A549 (cell line): ENCODE measurements around the gene LRP4. TPM values are rescaled to one million over a fixed set of nuclear protein-coding genes. Genes with fewer than 3 reads are reported as not detected.

Experiments used
- ATAC-seq, 2 experiments: fragments of 200-7000 bp in 1 of 2; fragments of >200 bp in 1 of 2; cut with Nextera tagmentation in 1 of 2; cut with Tn5 transposase in 1 of 2; 3 replicates each; pipeline versions ENCODE4 v1.8.0 to v1.9.1; 2018 to 2020; ENCODE audit warnings: mild to moderate bottlenecking in 1 of 2, moderate library complexity in 1 of 2
- CTCF ChIA-PET: fragments of 300-600 bp; sonication (Branson Sonifier 250); formaldehyde crosslinking; extraction: SDS; loops from one replicate; lab custom pipeline; 2021; ENCODE audit warnings: antibody characterized with exemption, inconsistent platforms; lab: Yijun Ruan, JAX
- POLR2A ChIA-PET: fragments of 350-600 bp; formaldehyde crosslinking; extraction: SDS; loops from one replicate; lab custom pipeline; 2021; ENCODE audit warnings: antibody characterized with exemption, inconsistent platforms; lab: Yijun Ruan, JAX
- DNase-seq, 2 experiments: peaks; one replicate each; pipeline versions ENCODE4 v3.0.0 to v3.0.0-alpha.2; 2011 to 2016; ENCODE audit warnings: low read depth in 1 of 2, low spot score in 1 of 2
- FAIRE-seq: peaks from 2 replicates; lab custom pipeline; 2011; peaks lifted over from hg19 to GRCh38; lab: Jason Lieb, UNC
- H3K27ac ChIP-seq, 2 experiments: fragments of >200 bp; sonication (Bioruptor Twin); formaldehyde crosslinking; 3 replicates each; pipeline ENCODE4 v1.5.1; 2016 to 2017
- H3K4me1 ChIP-seq: fragments of >200 bp; sonication (Bioruptor Twin); formaldehyde crosslinking; 3 replicates; pipeline ENCODE4 v1.6.1; 2016
- H3K4me2 ChIP-seq: fragments of >200 bp; sonication (Bioruptor Twin); formaldehyde crosslinking; 3 replicates; pipeline ENCODE4 v1.6.1; 2016
- H3K4me3 ChIP-seq: fragments of >200 bp; sonication (Bioruptor Twin); formaldehyde crosslinking; 3 replicates; pipeline ENCODE4 v1.5.1; 2016
- H3K9me3 ChIP-seq: fragments of >200 bp; sonication (Bioruptor Twin); formaldehyde crosslinking; 3 replicates; pipeline ENCODE4 v1.6.1; 2016
- BCL3 ChIP-seq: fragments of >200 bp; sonication (Bioruptor Twin); formaldehyde crosslinking; IDR thresholded peaks from 3 replicates; pipeline ENCODE4 v1.6.1; 2016
- BHLHE40 ChIP-seq: IDR thresholded peaks from 2 replicates; pipeline ENCODE4 v1.6.1; 2012; ENCODE audit warnings: low read depth, low read length, inconsistent platforms
- CBX2 ChIP-seq: fragments of 200-600 bp; sonication (generic); IDR thresholded peaks from 2 replicates; pipeline ENCODE4 v1.6.1; 2016; ENCODE audit warnings: low read depth, mild to moderate bottlenecking, borderline replicate concordance
- CHD4 ChIP-seq: fragments of 200-600 bp; sonication (generic); IDR thresholded peaks from 2 replicates; pipeline ENCODE4 v1.6.1; 2016; ENCODE audit warnings: antibody characterized with exemption, mild to moderate bottlenecking, borderline replicate concordance
- EHF ChIP-seq: fragments of 250-450 bp; sonication (Bioruptor Pico); IDR thresholded peaks from 2 replicates; pipeline ENCODE4 v1.5.0; 2020; ENCODE audit warnings: mild to moderate bottlenecking
- ESRRA ChIP-seq: fragments of 150-350 bp; IDR thresholded peaks from 2 replicates; pipeline ENCODE4 v1.6.1; 2014; ENCODE audit warnings: mild to moderate bottlenecking, low read length, borderline replicate concordance
- HMGXB4 ChIP-seq: fragments of 250-450 bp; sonication (Bioruptor Pico); IDR thresholded peaks from 2 replicates; pipeline ENCODE4 v1.5.0; 2021; ENCODE audit warnings: mild to moderate bottlenecking, moderate library complexity, borderline replicate concordance
- HOXA7 ChIP-seq: fragments of 250-450 bp; sonication (Bioruptor Pico); IDR thresholded peaks from 2 replicates; pipeline ENCODE4 v1.5.0; 2020; ENCODE audit warnings: mild to moderate bottlenecking, moderate library complexity
- HOXB13 ChIP-seq: fragments of 250-450 bp; sonication (Bioruptor Pico); IDR thresholded peaks from 2 replicates; pipeline ENCODE4 v1.5.0; 2020; ENCODE audit warnings: low read depth, mild to moderate bottlenecking, moderate library complexity
- JUN ChIP-seq, 2 experiments: fragments of >200 bp; sonication (Bioruptor Twin); formaldehyde crosslinking; IDR thresholded peaks; 2 replicates in 1 of 2; 3 replicates in 1 of 2; pipeline ENCODE4 v1.6.1; 2016 to 2017
- JUNB ChIP-seq: fragments of >200 bp; sonication (Bioruptor Twin); formaldehyde crosslinking; IDR thresholded peaks from 2 replicates; pipeline ENCODE4 v1.6.1; 2016
- KDM1A ChIP-seq: fragments of 200-600 bp; sonication (generic); IDR thresholded peaks from 2 replicates; pipeline ENCODE4 v1.6.1; 2016; ENCODE audit warnings: low read depth, mild to moderate bottlenecking
- KDM5A ChIP-seq: fragments of 200-600 bp; sonication (generic); IDR thresholded peaks from 2 replicates; pipeline ENCODE4 v1.6.1; 2016; ENCODE audit warnings: antibody characterized with exemption, mild to moderate bottlenecking
- MAX ChIP-seq: IDR thresholded peaks from 2 replicates; pipeline ENCODE4 v1.6.1; 2012
- MAZ ChIP-seq: fragments of 150-350 bp; IDR thresholded peaks from 2 replicates; pipeline ENCODE4 v1.6.1; 2014; ENCODE audit warnings: antibody characterized with exemption, low read depth, low read length, borderline replicate concordance
- NFE2L2 ChIP-seq: fragments of 150-350 bp; conservative IDR thresholded peaks from 2 replicates; pipeline ENCODE4 v1.6.1; 2014; ENCODE audit warnings: low read length
- NPAS2 ChIP-seq: fragments of 250-450 bp; sonication (Bioruptor Pico); IDR thresholded peaks from 2 replicates; pipeline ENCODE4 v1.8.0; 2022; ENCODE audit warnings: mild to moderate bottlenecking, moderate library complexity, borderline replicate concordance
- NR3C1 ChIP-seq: fragments of >200 bp; sonication (Bioruptor Twin); formaldehyde crosslinking; IDR thresholded peaks from 3 replicates; pipeline ENCODE4 v1.6.1; 2017
- PBX3 ChIP-seq: IDR thresholded peaks from 2 replicates; pipeline ENCODE4 v1.6.1; 2012
- POLR2A ChIP-seq: IDR thresholded peaks from 2 replicates; pipeline ENCODE4 v1.6.1; 2012; ENCODE audit warnings: mild to moderate bottlenecking, low read length
- RAD21 ChIP-seq, 2 experiments: fragments of >200 bp in 1 of 2; sonication (Bioruptor Twin) in 1 of 2; formaldehyde crosslinking in 1 of 2; IDR thresholded peaks in 1 of 2; conservative IDR thresholded peaks in 1 of 2; 2 replicates in 1 of 2; 3 replicates in 1 of 2; pipeline ENCODE4 v1.6.1; 2012 to 2018; ENCODE audit warnings: inconsistent platforms in 1 of 2
- RARB ChIP-seq: fragments of 250-450 bp; sonication (Bioruptor Pico); IDR thresholded peaks from 2 replicates; pipeline ENCODE4 v1.8.0; 2021; ENCODE audit warnings: mild to moderate bottlenecking, moderate library complexity
- RCOR1 ChIP-seq: fragments of 150-350 bp; IDR thresholded peaks from 2 replicates; pipeline ENCODE4 v1.6.1; 2014; ENCODE audit warnings: antibody characterized with exemption, low read length, low read depth
- RFX5 ChIP-seq: fragments of 450-650 bp; IDR thresholded peaks from 2 replicates; pipeline ENCODE4 v1.7.1; 2014; ENCODE audit warnings: antibody characterized with exemption, mild to moderate bottlenecking, moderate library complexity
- SREBF2 ChIP-seq: fragments of 450-650 bp; IDR thresholded peaks from 2 replicates; pipeline ENCODE4 v1.6.1; 2014; ENCODE audit warnings: mild to moderate bottlenecking, moderate library complexity
- USF2 ChIP-seq: fragments of 450-650 bp; IDR thresholded peaks from 2 replicates; pipeline ENCODE4 v1.6.1; 2014; ENCODE audit warnings: antibody characterized with exemption
- ZFP36 ChIP-seq: fragments of 450-650 bp; IDR thresholded peaks from 2 replicates; pipeline ENCODE4 v1.6.1; 2014; ENCODE audit warnings: borderline replicate concordance; ENCODE audit not compliant: partially characterized antibody
- ZSCAN20 ChIP-seq: fragments of 250-450 bp; sonication (Bioruptor Pico); IDR thresholded peaks from 2 replicates; pipeline ENCODE4 v1.8.0; 2022; ENCODE audit warnings: mild to moderate bottlenecking, moderate library complexity
- WGBS: methylation state at CpG from one replicate; pipeline ENCODE4 v1.1.6; 2017; ENCODE audit errors: missing lambda C conversion rate; 5-methylcytosine and 5-hydroxymethylcytosine counted together
- polyA plus RNA-seq, 4 experiments: library from polyadenylated mRNA; depleted of rRNA in 3 of 4; stranded (reverse); fragments of >200 nt; fragmentation: RNase III in 1 of 4; extraction: RNeasy Plus Mini Kit Qiagen cat#74134 plus additional on column Dnase treatment in 1 of 4; gene quantifications; 2 replicates in 3 of 4; 3 replicates in 1 of 4; pipeline ENCODE4 v1.2.3, GENCODE V29; 2011 to 2017
- TF ChIP-seq, protein P1 (sequence below): fragments of 250-450 bp; sonication (Bioruptor Pico); IDR thresholded peaks from 2 replicates; pipeline ENCODE4 v1.5.0; 2020; ENCODE audit warnings: low read depth, mild to moderate bottlenecking, moderate library complexity
- TF ChIP-seq, protein P2 (sequence below): IDR thresholded peaks from 2 replicates; pipeline ENCODE4 v1.6.1; 2012; ENCODE audit warnings: low read depth, borderline replicate concordance
- TF ChIP-seq, protein P3 (sequence below): fragments of 150-350 bp; IDR thresholded peaks from 2 replicates; pipeline ENCODE4 v1.6.1; 2014; ENCODE audit warnings: low read depth, mild to moderate bottlenecking, low read length

Gene LRP4
- polyA plus RNA-seq, 2 of the 4 experiments (the other 2 are of a cell fraction), result 4.0 to 6.4 TPM

DNA sequence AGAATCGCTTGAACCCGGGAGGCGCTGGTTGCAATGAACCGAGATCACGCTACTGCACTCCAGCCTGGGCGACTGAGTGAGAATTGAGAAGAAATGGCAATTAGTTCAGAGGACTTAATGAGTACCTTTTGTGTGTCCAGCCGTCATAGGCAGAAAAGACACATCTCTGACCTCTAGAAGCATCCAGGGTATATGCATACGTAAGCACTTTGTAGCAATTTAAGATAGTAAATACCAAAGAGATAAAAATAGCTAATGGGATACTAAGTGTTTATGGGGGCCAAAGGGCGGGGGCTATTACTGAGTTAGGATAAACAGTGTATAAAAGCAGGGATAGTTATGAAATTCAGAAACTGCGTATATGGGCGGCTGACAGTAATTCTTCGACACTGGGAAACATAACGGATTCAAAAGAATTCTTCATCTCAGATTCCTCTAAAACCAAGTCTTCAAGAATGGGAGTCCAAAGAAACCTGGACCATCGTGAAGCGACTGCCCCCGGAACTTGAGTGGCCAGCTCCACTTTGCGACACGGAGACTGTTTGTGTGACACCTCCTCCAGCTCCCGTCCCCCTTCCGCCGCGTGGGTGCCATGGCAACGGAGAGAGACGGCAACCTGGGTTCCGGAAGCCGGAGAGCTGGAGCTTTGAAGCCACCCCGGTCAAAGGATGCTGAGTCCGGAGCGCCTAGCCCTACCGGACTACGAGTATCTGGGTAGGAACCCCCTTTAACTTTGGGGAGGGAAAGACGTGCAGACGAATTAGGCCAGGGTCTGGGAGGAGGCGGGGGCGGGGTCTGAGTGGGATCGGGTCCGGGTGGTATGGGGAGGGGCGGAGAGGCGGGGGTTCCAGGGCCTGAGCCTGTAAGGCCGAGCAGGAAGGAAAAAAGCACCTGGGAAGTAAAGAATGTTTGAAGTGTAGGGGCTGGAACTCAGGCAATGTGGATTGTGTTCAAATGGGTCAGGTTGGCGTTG is 18.1 kb upstream of the LRP4 start, which contains the start of gene CSTPP1:
CSTPP1 (plus strand) TSS at position 624 of the 973 bp plus-strand sequence; CDS start at position 669, 45 bp downstream.
- Histone ChIP-seq H3K4me2 (peak within 1 kb of the TSS; percentile 85), H3K4me1 (peaks cover 10% of the 10 kb centered on the region; the same call in 2 of the 3 replicates), H3K4me3 (peak within 1 kb of the TSS; percentile 73), H3K9me3 (no peaks in the 10 kb centered on the region), H3K27ac (peak within 1 kb of the TSS; percentile 80 to 87)
- FAIRE-seq (peak; percentile 46), DNase-seq (peak; percentile 95 to 99), ATAC-seq (peak; percentile 99 to 100)
- 16% methylated on average over 34 of the region's 41 CpGs for WGBS
- POLR2A ChIA-PET, result interaction anchor here (0.7 to 1.5 kb wide), 10 partner anchors 11 to 438 kb away, joined by 3 to 14 read pairs (median 6); partner anchors contain the start of genes ACP2 and LRP4
- CTCF ChIA-PET, result interaction anchor here (0.5 to 2.3 kb wide), 10 partner anchors 9 to 217 kb away, joined by 3 to 7 read pairs (median 4); no protein-coding TSS in a partner anchor
- TF ChIP-seq, protein P1, sequence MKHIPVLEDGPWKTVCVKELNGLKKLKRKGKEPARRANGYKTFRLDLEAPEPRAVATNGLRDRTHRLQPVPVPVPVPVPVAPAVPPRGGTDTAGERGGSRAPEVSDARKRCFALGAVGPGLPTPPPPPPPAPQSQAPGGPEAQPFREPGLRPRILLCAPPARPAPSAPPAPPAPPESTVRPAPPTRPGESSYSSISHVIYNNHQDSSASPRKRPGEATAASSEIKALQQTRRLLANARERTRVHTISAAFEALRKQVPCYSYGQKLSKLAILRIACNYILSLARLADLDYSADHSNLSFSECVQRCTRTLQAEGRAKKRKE, result no peak
- no peak for TF ChIP-seq NR3C1
- peak; percentile 63; the same call in 1 of the 2 replicates for TF ChIP-seq MAZ
- no peak for TF ChIP-seq CHD4
- no peak for TF ChIP-seq CBX2
- 0 out of 3 replicates have a peak, but pooled peaks have one; percentile 22 for TF ChIP-seq BCL3
- TF ChIP-seq HMGXB4 (CRISPR knock-in tag), result no peak
- TF ChIP-seq RFX5, result peak; percentile 72; the same call in 1 of the 2 replicates
- TF ChIP-seq JUN (IDR thresholded peaks at IDR 0.05), result peak in 1 of 2 experiments; percentile 52; a peak in 1 of 5 replicates
- TF ChIP-seq USF2, result no peak
- no peak for TF ChIP-seq HOXA7 (CRISPR knock-in tag)
- 0 out of 2 replicates have a peak, but pooled peaks have one; percentile 11 for TF ChIP-seq ESRRA
- no peak for TF ChIP-seq KDM5A
- TF ChIP-seq MAX, result peak; percentile 84
- TF ChIP-seq NPAS2 (CRISPR knock-in tag), result no peak
- TF ChIP-seq RARB (CRISPR knock-in tag), result no peak
- TF ChIP-seq, protein P2, sequence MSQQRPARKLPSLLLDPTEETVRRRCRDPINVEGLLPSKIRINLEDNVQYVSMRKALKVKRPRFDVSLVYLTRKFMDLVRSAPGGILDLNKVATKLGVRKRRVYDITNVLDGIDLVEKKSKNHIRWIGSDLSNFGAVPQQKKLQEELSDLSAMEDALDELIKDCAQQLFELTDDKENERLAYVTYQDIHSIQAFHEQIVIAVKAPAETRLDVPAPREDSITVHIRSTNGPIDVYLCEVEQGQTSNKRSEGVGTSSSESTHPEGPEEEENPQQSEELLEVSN, result peak; percentile 77; the same call in 1 of the 2 replicates
- TF ChIP-seq NFE2L2, result no peak
- TF ChIP-seq ZSCAN20, result no peak
- no peak for TF ChIP-seq ZFP36
- no peak for TF ChIP-seq HOXB13 (CRISPR knock-in tag)
- peak; percentile 7 to 14; a peak in 1 of 5 replicates for TF ChIP-seq RAD21 (conservative IDR thresholded peaks at IDR 0.05 in 1 of 2, IDR thresholded peaks at IDR 0.05 in 1 of 2)
- no peak for TF ChIP-seq KDM1A
- TF ChIP-seq POLR2A, result no peak
- TF ChIP-seq JUNB, result no peak
- no peak for TF ChIP-seq PBX3
- TF ChIP-seq, protein P3, sequence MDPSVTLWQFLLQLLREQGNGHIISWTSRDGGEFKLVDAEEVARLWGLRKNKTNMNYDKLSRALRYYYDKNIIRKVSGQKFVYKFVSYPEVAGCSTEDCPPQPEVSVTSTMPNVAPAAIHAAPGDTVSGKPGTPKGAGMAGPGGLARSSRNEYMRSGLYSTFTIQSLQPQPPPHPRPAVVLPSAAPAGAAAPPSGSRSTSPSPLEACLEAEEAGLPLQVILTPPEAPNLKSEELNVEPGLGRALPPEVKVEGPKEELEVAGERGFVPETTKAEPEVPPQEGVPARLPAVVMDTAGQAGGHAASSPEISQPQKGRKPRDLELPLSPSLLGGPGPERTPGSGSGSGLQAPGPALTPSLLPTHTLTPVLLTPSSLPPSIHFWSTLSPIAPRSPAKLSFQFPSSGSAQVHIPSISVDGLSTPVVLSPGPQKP, result no peak
- TF ChIP-seq EHF (CRISPR knock-in tag), result no peak
- no peak for TF ChIP-seq SREBF2
- TF ChIP-seq BHLHE40, result no peak
- 0 out of 2 replicates have a peak, but pooled peaks have one; percentile 3 for TF ChIP-seq RCOR1
